HG02852 (cell line): Measurements from ENCODE around the gene ACSL6.
A peak's percentile ranks its signal among the peaks of the same experiment; 100 is the strongest.

Source experiments
- ATAC-seq: cut with Tn5 transposase; IDR thresholded peaks from one replicate; pipeline ENCODE4 v1.9.1; 2021; ENCODE audit warnings: mild to moderate bottlenecking, moderate library complexity; ENCODE audit not compliant: unreplicated experiment

The ACSL6 gene

GRCh38 chr5:132049093-132049492, 37.6 kb upstream of the ACSL6 start:
- no peak for ATAC-seq

GRCh38 chr5:132046880-132047299, 35.4 kb upstream of the ACSL6 start:
- ATAC-seq: no peak

GRCh38 chr5:132044207-132044606, 32.7 kb upstream of the ACSL6 start:
- ATAC-seq: no peak

GRCh38 chr5:132037353-132037752, 25.9 kb upstream of the ACSL6 start:
- no peak for ATAC-seq

- ATAC-seq: no peak
These were observed 21.7 kb upstream of the ACSL6 start for GRCh38 chr5:132033122-132033521.

GRCh38 chr5:132032196-132032595, 20.7 kb upstream of the ACSL6 start:
- ATAC-seq: no peak

- no peak for ATAC-seq
These were observed 19.2 kb upstream of the ACSL6 start for GRCh38 chr5:132030610-132031009.

- no peak for ATAC-seq
These were observed 18.3 kb upstream of the ACSL6 start for GRCh38 chr5:132029609-132030330.

- peak; percentile 61 for ATAC-seq
These were observed 15.6 kb upstream of the ACSL6 start for GRCh38 chr5:132027027-132027426.

GRCh38 chr5:132026516-132027008, 15.1 kb upstream of the ACSL6 start:
- peak; percentile 9 for ATAC-seq

GRCh38 chr5:132025403-132025971, 14.0 kb upstream of the ACSL6 start:
- no peak for ATAC-seq

- no peak for ATAC-seq
These were observed 13.4 kb upstream of the ACSL6 start for GRCh38 chr5:132024789-132025402.

- no peak for ATAC-seq
These were observed 12.6 kb upstream of the ACSL6 start for GRCh38 chr5:132024117-132024435.

- no peak for ATAC-seq
These were observed 12.0 kb upstream of the ACSL6 start for GRCh38 chr5:132023258-132024116.

GRCh38 chr5:132022737-132023136, 11.3 kb upstream of the ACSL6 start:
- ATAC-seq: no peak

GRCh38 chr5:132021654-132022053, 10.2 kb upstream of the ACSL6 start:
- ATAC-seq: no peak

GRCh38 chr5:132020568-132021339, 9.3 kb upstream of the ACSL6 start:
- peak; percentile 7 for ATAC-seq

GRCh38 chr5:132019857-132020555, 8.5 kb upstream of the ACSL6 start:
- peak; percentile 95 for ATAC-seq

GRCh38 chr5:132019337-132019736, 7.9 kb upstream of the ACSL6 start:
- ATAC-seq: peak; percentile 36
